GM12892 (cell line): ENCODE measurements around the gene REEP2.

Source experiments
- POLR2A ChIP-seq: IDR thresholded peaks from 2 replicates; pipeline ENCODE4 v1.6.1; 2011; ENCODE audit warnings: low read depth, low read length, control low read depth
- POLR2AphosphoS5 ChIP-seq: IDR thresholded peaks from 2 replicates; pipeline ENCODE4 v1.6.1; 2011; ENCODE audit warnings: low read depth, low read length, control low read depth

- TF ChIP-seq POLR2A (no peak), POLR2AphosphoS5 (no peak)
These were observed 21.3 kb downstream of the REEP2 start for GRCh38 chr5:138460032-138460693.
